Endometrium (tissue), 2 donors: ENCODE results near the gene UBE2R2.
"Not testable (repeated sequence)": the region's sequence is repeated elsewhere in the genome, so short reads cannot be mapped to it uniquely, and the experiment has no call there.

ENCODE experiments used
- FAIRE-seq: peaks from 2 replicates; lab custom pipeline; 2012; peaks lifted over from hg19 to GRCh38; lab: Jason Lieb, UNC
- donor health status: control.
- donor health status: control.

UBE2R2 gene

DNA sequence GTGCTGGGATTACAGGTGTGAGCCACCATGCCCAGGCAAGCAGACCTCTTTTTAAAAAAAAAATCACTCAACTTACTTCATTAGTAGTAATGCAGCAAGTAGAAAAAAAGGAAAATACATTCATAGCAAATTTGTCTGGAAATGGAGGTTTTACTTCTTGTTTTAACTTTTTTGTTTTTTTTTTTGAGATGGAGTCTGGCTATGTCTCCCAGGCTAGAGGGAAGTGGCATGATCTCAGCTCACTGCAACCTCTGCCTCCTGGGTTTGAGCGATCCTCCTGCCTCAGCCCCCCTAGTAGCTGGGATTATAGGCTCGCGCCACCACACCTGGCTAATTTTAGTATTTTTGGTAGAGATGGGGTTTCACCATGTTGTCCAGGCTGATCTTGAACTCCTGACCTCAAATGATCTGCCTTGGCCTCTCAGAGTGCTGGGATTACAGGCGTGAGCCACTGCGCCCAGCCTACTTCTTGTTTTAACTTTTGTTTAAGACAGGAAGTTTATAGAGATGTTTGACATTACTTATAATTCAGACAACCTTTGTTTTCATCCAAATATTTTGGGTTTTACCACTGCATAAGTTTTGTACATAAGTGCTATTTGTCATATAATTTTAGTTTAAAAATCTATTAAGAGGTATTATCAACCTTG, 26.5 kb downstream of the UBE2R2 start:
- FAIRE-seq = no peak

DNA sequence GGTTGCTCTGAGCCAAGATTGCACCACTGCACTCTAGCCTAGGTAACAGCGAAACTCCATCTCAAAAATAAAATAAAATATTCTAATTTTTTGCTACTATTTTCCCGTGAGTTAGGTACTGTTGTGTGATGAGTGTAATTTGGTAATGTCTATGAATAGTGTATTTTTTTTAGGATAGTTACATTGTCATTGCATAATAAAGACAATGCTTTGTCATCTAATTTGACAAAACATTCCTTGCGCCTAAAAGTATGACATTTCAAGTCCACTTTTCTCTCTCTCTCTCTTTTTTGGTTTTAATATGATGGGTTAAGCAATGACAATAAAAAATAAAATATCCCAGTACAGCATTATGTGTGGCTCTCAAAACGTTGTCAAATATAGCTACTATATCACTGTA, 29.3 kb downstream of the UBE2R2 start:
- FAIRE-seq = no peak

GRCh38 chr9:33847894-33848205, 30.9 kb downstream of the UBE2R2 start:
- not testable (repeated sequence) for FAIRE-seq

DNA sequence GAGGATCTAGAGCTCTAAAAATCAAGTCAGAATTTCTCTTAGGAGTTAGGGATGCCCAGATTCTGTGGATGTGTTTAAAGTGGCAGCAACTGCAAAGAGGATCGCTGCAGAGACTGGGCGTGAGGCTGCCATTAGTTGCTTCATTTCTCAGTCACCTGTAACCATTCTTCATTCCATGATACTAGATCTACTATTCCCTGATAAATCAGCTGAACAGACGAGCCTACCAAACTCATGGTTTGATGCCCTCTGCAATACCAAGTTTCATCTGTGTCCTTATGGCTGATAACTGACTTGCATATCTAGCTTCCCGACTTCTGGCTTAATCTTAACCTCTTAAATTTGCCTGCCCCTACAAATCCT, 33.3 kb downstream of the UBE2R2 start:
- FAIRE-seq = no peak

- no peak for FAIRE-seq
Measured at GRCh38 chr9:33850677-33851076, 33.7 kb downstream of the UBE2R2 start.

DNA sequence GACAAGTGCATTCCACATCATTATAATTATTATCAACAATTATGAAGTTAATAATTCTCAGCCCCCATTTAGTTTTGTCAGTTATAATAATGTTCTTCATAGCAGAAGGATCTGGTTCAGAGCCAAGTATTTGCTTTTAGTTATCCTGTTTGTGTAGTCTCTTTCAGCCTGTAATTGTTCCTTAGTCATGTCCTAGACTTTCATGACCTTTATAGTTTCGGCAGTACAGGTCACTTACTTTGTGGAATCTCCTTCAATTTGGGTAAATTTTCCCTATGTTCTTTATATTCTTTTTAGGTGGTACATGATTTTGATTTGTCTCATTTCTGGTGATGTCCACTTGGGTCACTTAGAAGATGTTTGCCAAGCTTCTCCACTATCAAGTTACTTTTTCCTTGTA, 34.3 kb downstream of the UBE2R2 start:
- FAIRE-seq = peak; percentile 21

DNA sequence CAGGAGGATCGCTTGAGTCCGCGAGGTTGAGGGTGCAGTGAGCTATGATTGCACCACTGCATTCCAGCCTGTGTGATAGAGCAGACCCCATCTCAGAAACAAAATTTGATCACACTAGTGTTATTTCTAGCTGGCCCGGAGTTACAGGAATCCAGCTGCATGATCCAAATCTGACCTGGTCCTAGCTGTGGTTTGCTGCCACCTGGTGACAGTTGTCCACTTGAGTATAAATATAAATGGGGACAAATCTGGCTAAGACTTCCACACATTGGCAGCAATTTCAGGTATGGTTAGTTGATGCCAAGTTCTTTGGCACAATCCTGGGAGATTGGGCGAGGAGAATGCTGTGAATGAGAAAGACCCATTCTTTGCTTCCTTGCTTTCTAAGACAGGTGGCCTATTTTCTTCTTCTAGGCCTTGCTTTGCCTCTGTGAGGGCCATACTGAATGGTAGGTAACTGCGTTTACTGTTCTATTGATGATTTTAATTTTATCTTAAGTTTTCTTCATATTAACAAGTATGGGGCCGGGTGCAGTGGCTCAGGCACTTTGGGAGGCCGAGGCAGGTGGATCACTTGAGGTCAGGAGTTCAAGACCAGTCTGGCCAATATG, 35.4 kb downstream of the UBE2R2 start:
- FAIRE-seq = no peak

DNA sequence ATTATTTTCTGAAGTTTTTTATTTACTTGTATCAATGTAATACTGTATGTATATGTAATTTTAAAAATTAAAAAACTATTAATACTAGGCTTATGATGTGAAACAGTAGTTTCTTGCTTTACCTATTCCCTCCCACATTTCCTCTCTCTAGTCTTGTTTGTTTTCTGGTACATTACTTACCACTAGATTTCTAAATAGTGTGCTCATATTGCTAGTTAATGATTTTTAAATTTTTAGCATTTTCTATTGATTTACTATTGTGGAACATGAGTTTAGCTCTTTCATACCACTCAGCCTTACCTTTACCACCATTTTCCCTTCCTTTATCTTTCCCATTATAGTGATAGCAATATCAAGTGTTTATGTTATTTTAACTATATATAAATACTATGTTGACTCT, 39.3 kb downstream of the UBE2R2 start:
- FAIRE-seq = no peak

DNA sequence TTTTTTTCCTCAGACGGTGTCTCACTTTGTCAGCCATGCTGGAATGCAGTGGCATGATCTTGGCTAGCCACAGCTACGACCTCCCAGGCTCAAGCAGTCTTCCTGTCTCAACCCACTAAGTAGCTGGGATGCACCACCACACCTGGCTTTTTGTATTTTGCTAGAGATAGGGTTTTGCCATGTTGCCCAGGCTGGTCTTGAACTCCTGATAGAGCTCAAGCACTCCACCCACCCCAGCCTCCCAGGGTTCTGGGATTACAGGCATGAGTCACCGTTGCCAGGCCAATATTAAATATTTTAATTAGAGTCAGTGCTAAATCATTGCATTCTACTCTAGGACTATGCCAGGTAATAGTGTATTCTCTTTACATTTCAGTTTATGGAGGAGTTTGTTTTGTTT, 41.5 kb downstream of the UBE2R2 start:
- no peak for FAIRE-seq

GRCh38 chr9:33860200-33860871, 43.4 kb downstream of the UBE2R2 start:
- FAIRE-seq = no peak

DNA sequence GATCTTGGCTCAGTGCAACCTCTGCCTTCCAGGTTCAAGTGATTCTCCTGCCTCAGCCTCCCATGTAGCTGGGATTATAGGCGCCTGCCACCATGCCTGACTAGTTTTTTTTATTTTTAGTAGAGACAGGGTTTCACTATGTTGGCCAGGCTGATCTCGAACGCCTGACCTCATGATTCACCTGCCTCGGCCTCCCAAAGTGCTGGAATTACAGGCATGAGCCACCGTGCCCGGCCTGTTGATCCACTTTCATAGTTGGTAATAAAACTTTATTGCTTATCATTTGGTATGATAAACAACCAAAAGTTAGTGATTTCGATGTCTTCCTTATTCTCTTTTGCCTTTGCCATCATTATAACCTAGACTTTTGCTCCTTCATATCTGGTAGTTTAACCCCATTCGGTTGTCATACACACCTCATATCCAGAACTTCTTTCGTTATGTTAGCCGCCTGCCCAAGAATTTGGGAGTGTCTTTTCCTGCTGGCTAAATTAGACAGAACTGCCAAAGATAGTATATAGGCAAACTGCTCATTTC, 45.0 kb downstream of the UBE2R2 start:
- FAIRE-seq = no peak

DNA sequence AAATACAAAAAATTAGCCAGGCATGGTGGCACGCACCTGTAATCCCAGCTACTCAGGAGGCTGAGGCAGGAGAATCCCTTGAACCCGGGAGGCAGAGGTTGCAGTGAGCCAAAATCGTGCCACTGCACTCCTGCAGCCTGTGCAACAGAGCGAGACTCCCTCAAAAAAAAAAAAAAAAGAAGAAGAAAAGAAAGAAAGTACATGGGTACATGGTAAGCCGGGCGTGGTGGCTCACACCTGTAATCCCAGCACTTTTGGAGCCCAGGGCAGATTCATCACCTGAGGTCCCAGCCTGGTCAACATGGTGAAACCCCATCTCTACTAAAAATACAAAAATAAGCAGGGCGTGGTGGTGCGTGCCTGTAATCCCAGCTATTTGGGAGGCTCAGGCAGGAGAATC, 46.1 kb downstream of the UBE2R2 start:
- FAIRE-seq = not testable (repeated sequence)

DNA sequence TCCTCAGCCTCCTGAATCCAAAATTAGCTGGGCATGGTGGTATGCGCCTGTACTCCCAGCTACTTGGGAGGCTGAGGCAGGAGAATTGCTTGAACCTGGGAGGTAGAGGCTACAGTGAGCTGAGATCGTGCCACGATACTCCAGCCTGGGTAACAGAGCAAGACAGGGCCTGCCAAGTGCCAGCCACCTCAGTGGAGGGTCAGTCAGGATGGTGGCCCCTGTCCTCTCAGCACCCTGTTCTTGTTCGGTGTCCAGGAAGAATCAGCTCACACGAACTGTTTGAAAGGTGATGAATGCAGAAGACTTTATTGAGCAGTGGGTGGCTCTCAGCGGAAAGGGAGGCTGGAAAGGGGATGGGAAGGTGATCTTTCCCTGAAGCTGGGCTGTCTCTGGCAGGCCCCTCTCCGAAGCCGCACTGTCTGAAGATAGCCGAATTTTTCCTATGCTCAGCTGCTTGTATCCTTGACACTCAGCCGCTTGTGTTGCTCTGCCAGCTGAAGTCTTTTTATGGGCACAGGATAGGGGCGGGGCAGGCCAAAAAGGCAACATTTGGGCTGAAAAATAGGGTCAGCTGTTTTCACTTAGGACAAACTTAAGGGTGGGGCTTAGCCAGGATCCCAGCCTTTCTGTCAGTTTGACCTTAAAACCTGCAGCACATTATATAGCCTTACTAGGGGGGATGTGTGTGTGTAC, 50.9 kb downstream of the UBE2R2 start:
- FAIRE-seq = no peak

DNA sequence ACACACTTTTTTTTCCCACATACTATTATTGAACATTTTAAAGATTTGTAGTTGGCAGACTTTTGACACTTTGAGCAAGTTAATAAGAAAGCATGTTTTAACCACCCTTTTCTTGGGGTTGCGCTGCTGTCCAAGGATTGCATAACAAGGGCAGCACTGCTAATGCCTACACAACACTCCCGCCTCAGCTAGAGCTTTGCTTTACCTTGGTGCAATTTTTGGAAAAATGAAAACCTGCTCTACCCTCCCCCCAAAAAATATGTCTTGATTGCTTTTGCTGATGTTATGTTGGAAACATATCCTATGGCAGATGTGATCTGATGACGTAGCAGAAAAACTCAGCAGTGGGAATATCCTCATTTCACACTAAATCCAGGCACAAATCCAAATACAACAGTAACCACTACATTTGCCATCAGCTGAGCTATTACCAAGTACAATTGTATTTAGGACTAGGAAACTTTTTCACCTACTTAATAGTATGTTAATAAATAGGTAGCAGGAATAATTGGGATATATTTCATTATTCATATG, 51.5 kb downstream of the UBE2R2 start:
- FAIRE-seq = no peak

GRCh38 chr9:33869243-33869642, 52.3 kb downstream of the UBE2R2 start:
- not testable (repeated sequence) for FAIRE-seq

DNA sequence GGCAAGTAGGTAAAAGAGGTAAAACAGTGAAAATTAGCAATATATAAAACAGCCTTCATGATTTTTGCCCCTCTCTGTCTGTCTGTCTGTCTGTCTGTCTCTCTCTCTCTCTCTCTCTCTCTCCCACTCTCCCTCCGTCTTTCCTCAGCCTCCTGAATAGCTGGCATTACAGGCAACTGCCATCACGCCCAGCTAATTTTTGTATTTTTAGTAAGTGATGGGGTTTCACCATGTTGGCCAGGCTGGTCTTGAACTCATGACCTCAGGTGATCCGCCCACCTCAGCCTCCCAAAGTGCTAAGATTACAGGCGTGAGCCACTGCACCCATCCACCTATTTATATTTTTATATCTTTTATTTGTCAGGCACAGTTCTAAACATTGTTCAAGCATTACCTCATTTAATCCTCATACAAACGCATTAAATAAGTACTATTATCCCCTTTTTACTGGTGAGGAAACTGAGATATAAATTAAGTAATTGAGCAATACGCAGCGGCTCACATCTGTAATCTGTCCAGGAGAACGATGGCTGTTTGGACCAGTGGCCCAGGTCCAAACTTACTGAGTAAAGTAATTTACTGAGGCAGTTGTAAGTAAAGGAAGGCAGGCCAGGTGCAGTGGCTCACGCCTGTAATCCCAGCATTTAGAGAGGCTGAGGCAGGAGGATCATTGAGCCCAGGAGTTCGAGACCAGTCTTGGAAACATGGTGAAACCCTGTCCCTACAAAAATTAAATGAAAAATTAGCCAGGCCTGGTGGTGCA, 60.9 kb downstream of the UBE2R2 start:
- FAIRE-seq = no peak

GRCh38 chr9:33878691-33879366, 61.9 kb downstream of the UBE2R2 start:
- no peak for FAIRE-seq

- FAIRE-seq = no peak
Measured at GRCh38 chr9:33880211-33881089, 63.5 kb downstream of the UBE2R2 start.

- FAIRE-seq = no peak
Measured at GRCh38 chr9:33881635-33882034, 64.7 kb downstream of the UBE2R2 start.
